ENCODE data around the gene BCL3.

GRCh38 chr19:44712864-44713515 lies 35.5 kb upstream of the BCL3 start:
- TF ChIP-seq CTCF (optimal IDR thresholded peaks at IDR 0.05 in 1 of 3, IDR thresholded peaks at IDR 0.05 in 1 of 3, conservative IDR thresholded peaks at IDR 0.05 in 1 of 3; ENCODE audit: extremely low read depth in 1 of 3, insufficient read depth in 2 of 3, low read length in 3 of 3) = no peak
- no peak for TF ChIP-seq EZH2 (IDR thresholded peaks at IDR 0.05; ENCODE audit: low read length)
